GM12878 (cell line): ENCODE measurements around the gene CACNA1I. TPM values are rescaled to one million over a fixed set of nuclear protein-coding genes. Genes with fewer than 3 reads are reported as not detected.

Source experiments
- ATAC-seq: fragments of 200-7000 bp; cut with Tn5 transposase; 3 replicates; pipeline ENCODE4 v1.9.1; 2020; ENCODE audit warnings: mild to moderate bottlenecking, moderate library complexity
- BruUV-seq: library from RNA; stranded (reverse); fragments of 400-500 nt; replicated peaks from 2 replicates; lab custom pipeline; 2021; lab: Mats Ljungman, UMichigan
- CTCF ChIA-PET: fragments of 300-600 bp; sonication (Branson Sonifier 250); formaldehyde crosslinking; extraction: SDS; loops from one replicate; lab custom pipeline; 2021; ENCODE audit warnings: inconsistent platforms; lab: Yijun Ruan, JAX
- POLR2A ChIA-PET: fragments of 350-600 bp; formaldehyde crosslinking; extraction: SDS; loops from one replicate; lab custom pipeline; 2021; ENCODE audit warnings: inconsistent platforms; lab: Charles Lee
- RAD21 ChIA-PET: fragments of 300-600 bp; sonication (Branson Sonifier 250); formaldehyde crosslinking; loops from one replicate; lab custom pipeline; 2023; ENCODE audit warnings: antibody characterized with exemption; ENCODE audit not compliant: unreplicated experiment; lab: Charles Lee
- SMC1A ChIA-PET: fragments of 300-600 bp; sonication (Branson Sonifier 250); formaldehyde crosslinking; loops from one replicate; lab custom pipeline; 2023; ENCODE audit not compliant: unreplicated experiment, uncharacterized antibody; lab: Charles Lee
- DNase-seq: peaks from one replicate; pipeline ENCODE4 v3.0.0-alpha.2; 2011; ENCODE audit warnings: low read depth, low spot score
- FAIRE-seq: peaks from 3 replicates; lab custom pipeline; 2011; peaks lifted over from hg19 to GRCh38; lab: Jason Lieb, UNC
- H2AFZ ChIP-seq: 2 replicates; pipeline ENCODE4 v1.6.0; 2011; ENCODE audit warnings: low read depth, low read length, control low read depth; ENCODE audit not compliant: control insufficient read depth
- H3K27ac ChIP-seq: 2 replicates; pipeline ENCODE4 v1.5.1; 2011; ENCODE audit warnings: control low read depth; ENCODE audit not compliant: control insufficient read depth, insufficient read depth
- H3K27me3 ChIP-seq, 2 experiments: replicated peaks in 1 of 2; 2 replicates each; pipeline versions ENCODE4 v1.6.0 to v1.6.1; 2011; ENCODE audit warnings: low read length in 1 of 2; ENCODE audit not compliant: control insufficient read depth in 2 of 2, insufficient read depth in 2 of 2
- H3K36me3 ChIP-seq, 2 experiments: 2 replicates each; pipeline ENCODE4 v1.5.1; 2011; ENCODE audit warnings: low read length in 1 of 2; ENCODE audit not compliant: control insufficient read depth in 2 of 2, insufficient read depth in 2 of 2
- H3K4me1 ChIP-seq: 2 replicates; pipeline ENCODE4 v1.6.1; 2011; ENCODE audit warnings: mild to moderate bottlenecking, low read length, moderate library complexity, mixed read lengths; ENCODE audit not compliant: control insufficient read depth, insufficient read depth
- H3K4me2 ChIP-seq: 2 replicates; pipeline ENCODE4 v1.6.0; 2011; ENCODE audit warnings: control low read depth; ENCODE audit not compliant: control insufficient read depth, insufficient read depth
- H3K4me3 ChIP-seq: fragments of 200-600 bp; sonication (generic); 2 replicates; pipeline ENCODE4 v1.5.1; 2016
- H3K79me2 ChIP-seq: 2 replicates; pipeline ENCODE4 v1.6.0; 2011; ENCODE audit warnings: low read length; ENCODE audit not compliant: control insufficient read depth, insufficient read depth
- H3K9ac ChIP-seq: 2 replicates; pipeline ENCODE4 v1.8.0; 2011; ENCODE audit warnings: low read length, control low read depth, mixed read lengths; ENCODE audit not compliant: control insufficient read depth, insufficient read depth
- H3K9me3 ChIP-seq: replicated peaks from 3 replicates; pipeline ENCODE4 v1.5.1; 2011; ENCODE audit warnings: mild to moderate bottlenecking, low read length; ENCODE audit not compliant: control insufficient read depth, insufficient read depth
- H4K20me1 ChIP-seq: 2 replicates; pipeline ENCODE4 v1.6.0; 2011; ENCODE audit not compliant: control insufficient read depth, insufficient read depth
- CHD2 ChIP-seq: IDR thresholded peaks from 2 replicates; pipeline ENCODE4 v1.6.1; 2011; ENCODE audit warnings: low read depth, low read length, improper control_type of control experiment, borderline replicate concordance
- IRF4 ChIP-seq: IDR thresholded peaks from 2 replicates; pipeline ENCODE4 v1.6.1; 2011; ENCODE audit warnings: low read depth, low read length
- PAX8 ChIP-seq: fragments of 450-650 bp; IDR thresholded peaks from 2 replicates; pipeline ENCODE4 v1.6.1; 2017; ENCODE audit warnings: mild to moderate bottlenecking, moderate library complexity
- SUZ12 ChIP-seq: fragments of 200-600 bp; sonication (generic); IDR thresholded peaks from one replicate; pipeline ENCODE4 v1.6.1; 2018; ENCODE audit warnings: antibody characterized with exemption, mild to moderate bottlenecking; ENCODE audit not compliant: unreplicated experiment
- YBX1 ChIP-seq: fragments of 450-650 bp; IDR thresholded peaks from 2 replicates; pipeline ENCODE4 v1.6.1; 2016; ENCODE audit warnings: antibody characterized with exemption
- ZNF24 ChIP-seq: fragments of 450-650 bp; IDR thresholded peaks from 2 replicates; pipeline ENCODE4 v1.6.1; 2017; ENCODE audit warnings: antibody characterized with exemption, mild to moderate bottlenecking
- ZNF384 ChIP-seq: IDR thresholded peaks from 2 replicates; pipeline ENCODE4 v1.6.1; 2012; ENCODE audit warnings: low read depth, mild to moderate bottlenecking, low read length, improper control_type of control experiment, borderline replicate concordance
- WGBS: methylation state at CpG from one replicate; pipeline ENCODE4 v1.1.6; 2016; ENCODE audit warnings: low lambda C conversion rate; ENCODE audit not compliant: insufficient replicate concordance, insufficient coverage; ENCODE audit errors: missing lambda C conversion rate; 5-methylcytosine and 5-hydroxymethylcytosine counted together
- in situ Hi-C: fragments of 300-500 bp; cut with MboI; formaldehyde crosslinking; loops from 9 replicates; pipeline ENCODE4 v1.14.3; 2018; ENCODE audit warnings: mixed read lengths
- intact Hi-C: fragments of 100-400 bp; cut with micrococcal nuclease; formaldehyde crosslinking; loops from one replicate; pipeline ENCODE4 v1.14.2; 2022; ENCODE audit not compliant: unreplicated experiment
- polyA plus RNA-seq, 11 experiments: library from polyadenylated mRNA; depleted of rRNA in 4 of 11; unstranded in 6 of 11; stranded (reverse) in 5 of 11; fragments of >200 nt; fragmentation: Nextera tagmentation in 4 of 11; fragmentation: Illumina TruSeq in 1 of 11; extraction: Ambion mirVana in 4 of 11; extraction: Trizol in 1 of 11; gene quantifications; 1 replicate in 1 of 11; 2 replicates in 10 of 11; pipeline versions ENCODE4 v1.2.1 to v1.2.3, GENCODE V29; 2011 to 2016; ENCODE audit warnings: inconsistent platforms in 2 of 11, missing spikeins in 2 of 11, low read depth in 1 of 11
- total RNA-seq, 4 experiments: library from RNA; depleted of rRNA in 3 of 4; stranded (reverse); fragments of >200 nt in 3 of 4; fragmentation: Illumina TruSeq in 1 of 4; extraction: Trizol in 1 of 4; gene quantifications; 2 replicates each; pipeline versions ENCODE4 v1.2.1 to v1.2.3, GENCODE V29; 2013 to 2021
- TF ChIP-seq, protein P1 (sequence below): fragments of 450-650 bp; IDR thresholded peaks from 2 replicates; pipeline ENCODE4 v1.6.1; 2016; ENCODE audit warnings: mild to moderate bottlenecking
- TF ChIP-seq, protein P2 (sequence below): fragments of 150-350 bp; IDR thresholded peaks from 2 replicates; pipeline ENCODE4 v1.6.1; 2014; ENCODE audit warnings: mild to moderate bottlenecking, low read depth, low read length

Gene CACNA1I
- total and polyA plus RNA-seq, 10 of the 15 experiments (the other 5 are each of a cell fraction or from before 2014, with no cell fraction given) = 0.01 to 0.03 TPM; not detected in 8

DNA sequence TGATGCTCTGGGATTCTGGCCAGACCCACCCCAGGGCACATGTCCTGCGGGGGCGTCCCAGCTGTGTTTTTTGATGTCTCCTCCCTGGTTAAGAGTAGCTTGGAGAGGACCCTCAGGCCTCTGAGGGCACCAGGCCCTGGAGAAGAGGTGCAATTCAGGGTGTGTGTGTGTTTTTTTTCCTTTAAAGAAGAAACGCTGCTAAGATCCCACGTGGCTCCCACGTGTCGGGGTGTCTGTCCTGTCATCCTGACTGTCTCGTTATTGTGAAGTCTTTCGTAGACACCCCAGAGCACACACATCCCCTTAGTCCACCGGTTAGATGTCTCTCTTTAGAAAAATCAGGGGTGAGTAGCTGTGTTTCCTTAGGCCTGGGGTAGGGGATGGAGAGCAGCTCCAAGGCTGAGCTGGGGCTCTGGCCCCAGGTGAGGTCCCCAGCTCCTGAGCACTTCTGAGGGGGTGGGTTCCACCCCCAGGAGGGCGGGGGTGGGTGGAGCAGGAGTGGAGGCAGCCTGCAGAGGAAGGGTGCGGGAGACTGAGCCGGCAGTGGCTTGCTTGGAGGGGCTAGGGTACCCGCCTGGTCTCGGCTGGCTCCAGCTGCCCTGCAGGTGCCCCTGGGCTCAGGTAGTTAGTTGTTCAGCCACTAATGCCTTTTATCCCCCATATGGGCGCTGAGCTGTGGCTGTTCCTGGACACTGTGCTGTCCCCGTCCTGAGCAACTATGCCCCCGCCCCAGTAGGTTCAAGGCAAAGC lies 116.4 kb downstream of the CACNA1I start:
- in situ Hi-C loops = no loop called here
- intact Hi-C loops = no loop called here

More for the DNA sequence above, 116.4 kb downstream of the CACNA1I start:
- no peak for FAIRE-seq
- no peak overlapping the region for H3K27ac ChIP-seq
- peaks cover 0 to 6% of the 10 kb centered on the region in 2 experiments; a peak in 3 of 4 replicates for H3K27me3 ChIP-seq
- H3K4me2 ChIP-seq = no peak overlapping the region
- ChIA-PET CTCF (no interaction called here), POLR2A (no interaction called here), RAD21 (no interaction called here), SMC1A (no interaction called here)
- no TSS peak for BruUV-seq
- no peak for DNase-seq
- no peak overlapping the region for H3K9ac ChIP-seq
- TF ChIP-seq, protein P1, sequence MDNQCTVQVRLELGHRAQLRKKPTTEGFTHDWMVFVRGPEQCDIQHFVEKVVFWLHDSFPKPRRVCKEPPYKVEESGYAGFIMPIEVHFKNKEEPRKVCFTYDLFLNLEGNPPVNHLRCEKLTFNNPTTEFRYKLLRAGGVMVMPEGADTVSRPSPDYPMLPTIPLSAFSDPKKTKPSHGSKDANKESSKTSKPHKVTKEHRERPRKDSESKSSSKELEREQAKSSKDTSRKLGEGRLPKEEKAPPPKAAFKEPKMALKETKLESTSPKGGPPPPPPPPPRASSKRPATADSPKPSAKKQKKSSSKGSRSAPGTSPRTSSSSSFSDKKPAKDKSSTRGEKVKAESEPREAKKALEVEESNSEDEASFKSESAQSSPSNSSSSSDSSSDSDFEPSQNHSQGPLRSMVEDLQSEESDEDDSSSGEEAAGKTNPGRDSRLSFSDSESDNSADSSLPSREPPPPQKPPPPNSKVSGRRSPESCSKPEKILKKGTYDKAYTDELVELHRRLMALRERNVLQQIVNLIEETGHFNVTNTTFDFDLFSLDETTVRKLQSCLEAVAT = no peak
- TF ChIP-seq ZNF384 = no peak
- no peak for TF ChIP-seq PAX8
- TF ChIP-seq CHD2 = no peak
- no peak for TF ChIP-seq SUZ12
- no peak for TF ChIP-seq ZNF24
- TF ChIP-seq IRF4 = no peak
- no peak for TF ChIP-seq YBX1
- TF ChIP-seq, protein P2, sequence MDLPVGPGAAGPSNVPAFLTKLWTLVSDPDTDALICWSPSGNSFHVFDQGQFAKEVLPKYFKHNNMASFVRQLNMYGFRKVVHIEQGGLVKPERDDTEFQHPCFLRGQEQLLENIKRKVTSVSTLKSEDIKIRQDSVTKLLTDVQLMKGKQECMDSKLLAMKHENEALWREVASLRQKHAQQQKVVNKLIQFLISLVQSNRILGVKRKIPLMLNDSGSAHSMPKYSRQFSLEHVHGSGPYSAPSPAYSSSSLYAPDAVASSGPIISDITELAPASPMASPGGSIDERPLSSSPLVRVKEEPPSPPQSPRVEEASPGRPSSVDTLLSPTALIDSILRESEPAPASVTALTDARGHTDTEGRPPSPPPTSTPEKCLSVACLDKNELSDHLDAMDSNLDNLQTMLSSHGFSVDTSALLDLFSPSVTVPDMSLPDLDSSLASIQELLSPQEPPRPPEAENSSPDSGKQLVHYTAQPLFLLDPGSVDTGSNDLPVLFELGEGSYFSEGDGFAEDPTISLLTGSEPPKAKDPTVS = no peak
- no peaks in the 10 kb centered on the region for H3K36me3 ChIP-seq
- H3K4me1 ChIP-seq = no peaks in the 10 kb centered on the region
- H3K9me3 ChIP-seq = no peaks in the 10 kb centered on the region
- 35% methylated on average over 17 of the region's 17 CpGs for WGBS
- no peaks in the 10 kb centered on the region for H3K79me2 ChIP-seq
- no peak for ATAC-seq
- H4K20me1 ChIP-seq = no peaks in the 10 kb centered on the region
- no peak overlapping the region for H3K4me3 ChIP-seq
- no peak overlapping the region for H2AFZ ChIP-seq
